Mammary epithelial cell (primary cell): ENCODE data around the gene TMEM174.

ENCODE experiments used
- CTCF ChIP-seq, 2 donors: IDR thresholded peaks in 1 of 2; conservative IDR thresholded peaks in 1 of 2; 2 replicates each; pipeline ENCODE4 v1.5.1; 2011 to 2012; ENCODE audit warnings: inconsistent platforms in 2 of 2, low read length in 2 of 2, mild to moderate bottlenecking in 2 of 2, control low read depth in 1 of 2, low read depth in 1 of 2; ENCODE audit not compliant: insufficient read depth in 1 of 2; ENCODE audit errors: extremely low read depth in 1 of 2
- EZH2 ChIP-seq: IDR thresholded peaks from 2 replicates; pipeline ENCODE4 v1.6.1; 2012; ENCODE audit warnings: low read length, inconsistent platforms, borderline replicate concordance

- TF ChIP-seq CTCF (conservative IDR thresholded peaks at IDR 0.05 in 1 of 2, IDR thresholded peaks at IDR 0.05 in 1 of 2; ENCODE audit: extremely low read depth in 1 of 2, insufficient read depth in 1 of 2, low read depth in 1 of 2, low read length in 2 of 2) (no peak), EZH2 (no peak)
Measured at GRCh38 chr5:73179730-73180129, 6.7 kb downstream of the TMEM174 start.
